ENCODE results near the gene IRF2BPL. TPM values are rescaled to one million over a fixed set of nuclear protein-coding genes. Genes with fewer than 3 reads are reported as not detected.

The IRF2BPL gene
- 2.6 TPM for polyA plus RNA-seq

DNA sequence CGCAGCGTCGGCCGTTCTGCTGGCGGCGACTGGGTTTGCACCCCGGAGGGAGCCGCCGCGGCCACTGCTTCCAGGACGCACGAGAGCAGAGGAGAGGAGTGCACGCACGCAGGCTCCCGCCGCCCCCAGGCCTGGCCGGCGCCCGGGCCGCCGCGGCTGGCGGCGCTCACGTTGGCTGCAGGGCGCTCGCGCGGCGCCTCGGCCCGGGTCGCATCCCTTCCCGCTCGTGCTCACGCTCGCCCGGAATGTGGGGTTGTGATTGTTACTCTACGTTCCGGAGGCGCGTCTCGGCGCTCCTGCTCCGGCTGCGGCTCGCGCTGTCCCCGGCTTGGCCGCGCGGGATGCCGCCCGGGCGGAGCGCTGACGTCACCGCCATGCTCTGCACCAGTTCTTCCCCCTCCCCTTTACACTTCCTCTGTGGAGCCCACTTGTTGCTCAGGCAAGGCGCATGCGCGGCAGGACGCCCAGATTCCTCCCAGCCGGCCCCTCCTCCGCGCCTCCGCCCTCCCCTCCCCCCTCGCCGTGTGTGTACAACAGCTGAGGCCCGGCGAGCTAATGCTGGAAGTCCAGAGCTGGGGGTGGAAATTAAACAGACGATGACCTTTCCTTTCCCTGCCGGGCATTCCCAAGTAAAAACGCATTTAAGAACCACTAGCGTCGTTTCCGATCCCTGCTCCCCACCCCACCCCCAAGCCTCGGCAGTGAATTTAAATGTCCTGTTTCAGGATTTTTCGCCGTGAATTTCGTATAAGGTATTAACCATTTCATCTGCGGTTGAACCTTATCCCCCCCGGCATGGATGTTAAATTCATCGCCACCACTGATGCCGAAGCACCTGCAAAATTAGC lies at the start of gene IRF2BPL:
Gene IRF2BPL, minus strand, starts transcription at position 325 of the 848 bp plus-strand sequence. CDS start 916 bp downstream, outside the sequence.
- Mint-ChIP-seq H3K9me3 (no peaks in the 10 kb centered on the region), H3K36me3 (peaks cover 4% of the 10 kb centered on the region), H3K4me3 (peak within 1 kb of the TSS; percentile 88 to 99 (median 96)), H3K27ac (peak within 1 kb of the TSS; percentile 98 to 99 (median 98)), H3K4me1 (peaks cover 23 to 31% (median 30%) of the 10 kb centered on the region in 3 donors), H3K27me3 (no peaks in the 10 kb centered on the region)

DNA sequence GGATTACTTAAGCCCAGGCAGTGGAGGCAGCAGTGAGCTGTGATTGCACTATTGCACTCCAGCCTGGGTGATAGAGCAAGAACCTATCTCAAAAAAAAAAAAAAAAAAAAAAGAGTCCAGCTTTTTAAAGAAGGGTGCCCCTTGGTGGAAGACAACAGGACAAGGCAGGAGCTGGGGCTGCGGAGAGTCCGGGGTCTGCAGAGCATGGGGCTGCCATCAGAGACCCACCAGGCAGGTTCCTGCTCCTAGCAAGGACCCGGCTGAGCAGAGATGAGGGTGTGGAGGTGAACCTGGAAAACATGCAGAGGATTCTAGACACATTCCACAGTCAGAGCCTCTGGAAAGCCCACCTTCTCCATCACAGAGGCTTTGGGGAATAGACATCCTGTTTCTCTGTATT lies 48.5 kb upstream of the IRF2BPL start:
- Mint-ChIP-seq H3K27me3 (no peaks in the 10 kb centered on the region), H3K4me1 (peaks cover 13 to 17% (median 16%) of the 10 kb centered on the region in 3 donors), H3K4me3 (no peak overlapping the region), H3K36me3 (peaks cover 4% of the 10 kb centered on the region), H3K27ac (no peak overlapping the region), H3K9me3 (peaks cover 0 to 7% (median 2%) of the 10 kb centered on the region in 3 donors)

DNA sequence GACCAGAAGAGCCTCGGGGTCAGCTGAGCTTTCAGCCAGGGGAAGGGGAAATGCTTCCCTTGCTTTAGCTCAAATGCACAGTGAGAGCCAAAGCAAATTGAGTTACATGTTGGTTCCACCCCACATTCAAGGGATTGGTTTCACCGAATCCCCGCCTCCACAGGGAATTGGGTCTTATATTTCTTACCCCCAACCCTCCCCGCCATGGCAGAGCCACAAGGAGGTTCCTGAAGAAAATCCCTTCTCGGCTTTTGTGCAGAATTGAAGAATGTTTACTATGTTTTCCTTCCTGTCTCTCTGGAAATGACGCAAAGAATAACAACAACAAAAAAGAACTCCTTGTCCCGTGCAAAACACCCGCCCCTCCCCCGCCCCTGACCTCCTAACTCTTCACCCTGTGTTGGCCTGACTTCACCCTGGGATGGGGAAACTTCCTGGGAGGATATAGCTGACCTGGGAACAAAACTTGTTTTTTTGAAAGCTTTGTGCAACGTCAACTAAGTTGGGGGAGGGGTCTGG lies 47.7 kb upstream of the IRF2BPL start:
- peaks cover 8 to 11% (median 10%) of the 10 kb centered on the region in 3 donors for H3K4me1 Mint-ChIP-seq
- no peaks in the 10 kb centered on the region for H3K27me3 Mint-ChIP-seq
- H3K4me3 Mint-ChIP-seq: no peak overlapping the region
- H3K27ac Mint-ChIP-seq: no peak overlapping the region
- peaks cover 0 to 7% (median 2%) of the 10 kb centered on the region in 3 donors for H3K9me3 Mint-ChIP-seq
- H3K36me3 Mint-ChIP-seq: peaks cover 4% of the 10 kb centered on the region

DNA sequence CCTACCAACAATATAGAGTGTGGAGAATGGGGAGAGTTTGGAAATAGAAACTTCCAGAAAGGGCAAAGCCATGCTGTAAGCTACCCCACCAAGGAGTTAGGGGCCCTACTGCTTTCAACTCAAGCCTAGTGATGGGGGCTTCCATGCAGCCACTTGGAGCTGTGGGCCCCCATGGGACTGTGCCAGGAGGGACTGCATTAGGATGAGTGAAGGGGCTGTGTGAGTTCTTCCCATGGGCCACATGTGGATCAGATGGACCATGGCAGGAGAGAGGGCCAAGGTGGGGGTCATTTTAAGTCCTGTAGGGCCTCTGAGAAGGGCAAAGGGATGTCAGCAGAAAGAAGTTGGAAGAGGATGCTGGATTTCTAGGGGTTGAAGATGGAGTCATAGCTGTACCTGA lies 46.5 kb upstream of the IRF2BPL start:
- Mint-ChIP-seq H3K27me3 (no peaks in the 10 kb centered on the region), H3K4me1 (peaks cover 4 to 9% (median 7%) of the 10 kb centered on the region in 3 donors), H3K9me3 (peaks cover 0 to 4% (median 2%) of the 10 kb centered on the region in 3 donors), H3K36me3 (peaks cover 4% of the 10 kb centered on the region), H3K27ac (peak overlapping the region in 1 of 3 donors; percentile 31), H3K4me3 (peak overlapping the region in 1 of 4 donors; percentile 27)

DNA sequence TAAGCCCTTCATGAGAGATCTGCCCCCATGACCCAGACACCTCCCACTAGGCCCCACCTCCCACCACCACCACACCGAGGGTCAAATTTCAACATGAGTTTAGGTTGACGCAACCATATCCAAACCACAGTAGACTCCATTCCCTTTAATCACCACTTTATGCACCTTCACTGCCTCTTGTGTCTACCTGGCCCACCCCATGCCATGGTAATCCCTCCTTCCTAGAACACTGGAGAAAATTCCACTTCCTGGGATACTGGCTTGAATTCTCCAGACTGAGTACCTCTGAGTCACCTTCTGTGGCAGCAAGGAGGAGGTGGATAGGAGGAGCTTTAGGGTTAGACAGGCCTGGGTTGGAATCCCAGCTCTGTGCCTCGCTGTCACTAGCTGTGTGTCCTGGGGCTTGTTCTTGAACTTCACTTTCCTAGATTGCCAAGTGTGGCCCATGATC lies 43.5 kb upstream of the IRF2BPL start:
- Mint-ChIP-seq H3K36me3 (peaks cover 4% of the 10 kb centered on the region), H3K4me1 (peaks cover 0 to 6% (median 5%) of the 10 kb centered on the region in 3 donors), H3K9me3 (no peaks in the 10 kb centered on the region), H3K4me3 (no peak overlapping the region), H3K27ac (no peak overlapping the region), H3K27me3 (peaks cover 4% of the 10 kb centered on the region)

DNA sequence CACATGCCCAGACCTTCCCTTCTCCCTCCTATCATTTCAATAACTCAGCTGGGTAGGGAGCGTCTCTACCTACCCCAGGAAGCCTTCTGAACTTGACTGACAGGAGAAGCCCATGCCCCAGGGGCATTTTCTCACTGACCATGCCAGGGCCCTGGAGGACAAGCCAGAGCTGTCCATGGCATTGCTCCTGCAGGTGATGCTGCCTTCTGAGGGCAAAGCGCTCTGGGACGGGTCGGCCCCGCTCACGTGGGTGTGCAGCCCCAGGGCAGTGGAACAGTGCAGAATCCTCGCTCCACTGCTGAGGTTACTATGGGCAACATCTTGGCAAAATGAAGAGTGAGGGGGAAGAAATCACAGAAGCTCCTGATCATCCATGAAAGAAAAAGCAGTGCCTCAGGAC lies 41.0 kb upstream of the IRF2BPL start:
- Mint-ChIP-seq H3K4me3 (no peak overlapping the region), H3K27me3 (peaks cover 4% of the 10 kb centered on the region), H3K36me3 (peaks cover 2% of the 10 kb centered on the region), H3K9me3 (no peaks in the 10 kb centered on the region), H3K27ac (no peak overlapping the region), H3K4me1 (peaks cover 8 to 19% (median 12%) of the 10 kb centered on the region in 3 donors)

- Mint-ChIP-seq H3K27ac (peak overlapping the region in 1 of 3 donors; percentile 77), H3K4me1 (peaks cover 10 to 19% (median 12%) of the 10 kb centered on the region in 3 donors), H3K36me3 (no peaks in the 10 kb centered on the region), H3K27me3 (peaks cover 4% of the 10 kb centered on the region), H3K9me3 (no peaks in the 10 kb centered on the region), H3K4me3 (peak overlapping the region in 1 of 4 donors; percentile 30)
These were observed 40.2 kb upstream of the IRF2BPL start for GRCh38 chr14:77068517-77069200.

GRCh38 chr14:77067632-77068516 lies 39.4 kb upstream of the IRF2BPL start:
- Mint-ChIP-seq H3K27me3 (peaks cover 4% of the 10 kb centered on the region), H3K4me1 (peaks cover 14 to 22% (median 18%) of the 10 kb centered on the region in 3 donors), H3K9me3 (no peaks in the 10 kb centered on the region), H3K4me3 (peak overlapping the region in 2 of 4 donors; percentile 30 to 41), H3K27ac (peak overlapping the region in 1 of 3 donors; percentile 77), H3K36me3 (no peaks in the 10 kb centered on the region)

DNA sequence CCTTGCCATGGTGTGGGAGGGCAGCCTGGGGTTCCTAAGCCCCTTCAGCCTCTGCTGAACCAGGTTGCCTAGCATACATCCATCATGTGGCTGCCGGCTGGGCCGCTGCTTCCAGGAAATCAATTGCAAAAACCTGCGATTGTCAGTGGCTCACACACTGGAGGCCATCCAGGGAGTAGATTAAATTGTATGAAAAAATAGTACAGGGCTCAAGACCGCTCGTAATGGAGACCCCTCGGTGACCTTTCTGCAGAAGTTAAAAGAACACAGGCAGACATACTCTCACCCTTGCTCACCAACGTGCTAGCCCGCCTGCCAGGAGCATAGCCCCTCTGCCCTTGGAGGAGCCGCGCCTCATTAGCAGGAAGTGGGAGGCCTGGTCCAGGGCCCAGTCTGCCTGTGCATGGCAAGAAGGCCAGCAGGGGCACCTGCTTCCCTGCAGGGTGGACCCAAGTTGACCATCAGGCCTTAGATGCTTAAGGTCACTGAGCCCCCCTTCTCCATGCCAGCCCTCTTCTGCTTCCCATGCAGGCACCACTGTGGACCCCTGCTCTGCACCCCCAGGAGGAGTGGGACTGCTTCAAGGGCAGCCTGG lies 38.2 kb upstream of the IRF2BPL start:
- Mint-ChIP-seq H3K4me3 (peak overlapping the region in 2 of 4 donors; percentile 3 to 86), H3K9me3 (no peaks in the 10 kb centered on the region), H3K36me3 (no peaks in the 10 kb centered on the region), H3K27ac (peak overlapping the region in 1 of 3 donors; percentile 40), H3K4me1 (peaks cover 14 to 22% (median 18%) of the 10 kb centered on the region in 3 donors), H3K27me3 (peaks cover 4% of the 10 kb centered on the region)

- Mint-ChIP-seq H3K4me1 (peaks cover 14 to 21% (median 17%) of the 10 kb centered on the region in 3 donors), H3K27me3 (peaks cover 4% of the 10 kb centered on the region), H3K4me3 (peak overlapping the region in 2 of 4 donors; percentile 46 to 86), H3K27ac (peak overlapping the region in 2 of 3 donors; percentile 16 to 40), H3K36me3 (no peaks in the 10 kb centered on the region), H3K9me3 (no peaks in the 10 kb centered on the region)
These were observed 37.5 kb upstream of the IRF2BPL start for GRCh38 chr14:77065851-77066577.

DNA sequence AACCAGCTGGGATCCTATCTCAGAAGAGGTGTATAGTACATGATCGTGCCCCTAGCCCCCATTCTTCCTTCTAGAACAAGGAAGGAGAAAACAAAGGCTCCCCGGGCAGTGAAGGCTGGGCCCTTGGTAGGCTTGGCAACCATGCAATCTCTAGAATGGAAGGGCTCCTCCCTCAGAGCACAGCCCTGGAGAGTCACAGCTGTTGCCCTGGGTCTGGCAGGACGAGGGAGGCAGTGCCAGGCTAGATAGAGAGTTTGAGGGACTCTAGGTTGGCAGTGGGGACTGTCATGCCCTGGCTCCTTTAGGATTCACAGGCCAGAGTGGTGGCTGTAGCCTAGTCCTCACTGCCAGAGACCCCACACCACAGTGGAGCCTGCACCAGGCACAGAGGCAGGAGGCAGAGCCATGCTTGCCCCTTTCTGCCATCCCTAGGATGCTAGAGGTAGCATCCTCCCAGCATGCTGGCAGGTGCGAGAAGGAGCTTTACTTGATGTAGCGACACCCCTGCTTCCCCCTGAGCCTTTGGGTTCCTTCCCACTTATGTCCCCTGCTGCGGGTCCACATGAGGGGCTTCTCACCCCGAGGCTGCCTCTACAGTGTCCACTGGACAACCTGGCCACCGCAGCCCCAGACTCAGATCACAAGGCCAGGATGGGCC lies 36.1 kb upstream of the IRF2BPL start:
- Mint-ChIP-seq H3K4me3 (peak overlapping the region in 1 of 4 donors; percentile 86), H3K36me3 (no peaks in the 10 kb centered on the region), H3K4me1 (peaks cover 14 to 17% (median 16%) of the 10 kb centered on the region in 3 donors), H3K27me3 (peaks cover 1% of the 10 kb centered on the region), H3K27ac (peak overlapping the region in 1 of 3 donors; percentile 32), H3K9me3 (no peaks in the 10 kb centered on the region)

DNA sequence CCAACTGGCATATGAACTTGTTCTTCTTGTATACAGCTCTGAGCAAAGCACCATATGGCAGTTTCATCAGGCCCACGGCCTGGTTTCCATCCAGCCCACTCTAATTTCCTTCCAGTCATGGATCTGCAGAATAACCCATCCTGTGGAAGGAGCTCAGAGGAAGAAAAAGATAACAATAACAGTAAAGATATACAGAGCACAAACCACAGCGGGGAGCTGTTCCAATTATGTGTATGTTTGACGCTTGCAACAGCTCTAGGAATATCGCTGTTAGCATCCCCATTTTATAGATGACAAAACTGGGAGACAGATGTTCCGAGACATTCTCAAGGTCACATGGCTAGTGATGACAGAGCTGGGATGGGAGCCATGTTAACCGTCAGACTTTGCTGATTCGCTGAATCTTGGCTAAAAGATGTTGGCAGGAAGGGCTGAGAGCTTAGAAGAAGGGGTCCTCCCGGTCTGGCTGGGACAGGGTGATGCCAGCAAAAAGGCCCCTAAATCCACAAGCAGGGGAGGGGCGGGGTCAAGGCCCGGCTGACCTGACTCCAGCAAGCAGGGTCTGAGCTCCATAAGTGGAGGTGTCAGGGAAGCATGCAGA lies 35.2 kb upstream of the IRF2BPL start:
- Mint-ChIP-seq H3K27ac (no peak overlapping the region), H3K4me3 (peak overlapping the region in 1 of 4 donors; percentile 3), H3K9me3 (no peaks in the 10 kb centered on the region), H3K36me3 (no peaks in the 10 kb centered on the region), H3K4me1 (peaks cover 14 to 17% (median 16%) of the 10 kb centered on the region in 3 donors), H3K27me3 (peaks cover 1% of the 10 kb centered on the region)

Data from IgD-negative memory B cell (primary cell).